ENCODE measurements around the gene HPCAL1.

The HPCAL1 gene

GRCh38 chr2:10338270-10339188 is 35.8 kb downstream of the HPCAL1 start:
- no peak for TF ChIP-seq CTCF (conservative IDR thresholded peaks at IDR 0.05; ENCODE audit: low read length)
- TF ChIP-seq EZH2phosphoT487 (IDR thresholded peaks at IDR 0.05; ENCODE audit: borderline replicate concordance), result no peak
- no peak overlapping the region for H3K9ac ChIP-seq (ENCODE audit: low read depth, low read length, poor library complexity, severe bottlenecking)
- no peak overlapping the region for H3K4me2 ChIP-seq (ENCODE audit: low read depth, low read length, poor library complexity, severe bottlenecking)
- no peak overlapping the region for H2AFZ ChIP-seq (ENCODE audit: low read length)
- H3K9me3 ChIP-seq (ENCODE audit: insufficient read depth, low read depth, low read length), result no peaks in the 10 kb centered on the region; the same call in 1 of the 2 replicates
- H3K79me2 ChIP-seq (ENCODE audit: insufficient read depth, low read length), result peaks cover 98% of the 10 kb centered on the region; the same call in 1 of the 2 replicates
- no peaks in the 10 kb centered on the region for H3F3A ChIP-seq (ENCODE audit: low read depth)
- H3K36me3 ChIP-seq (ENCODE audit: insufficient read depth, low read length), result peaks cover 18% of the 10 kb centered on the region; the same call in 1 of the 2 replicates
- H4K20me1 ChIP-seq (ENCODE audit: insufficient read depth, low read length, poor library complexity, severe bottlenecking), result no peaks in the 10 kb centered on the region
- no peaks in the 10 kb centered on the region for H3K27me3 ChIP-seq (ENCODE audit: insufficient read depth, low read length, poor library complexity, severe bottlenecking)
- no peak overlapping the region for H3K4me3 ChIP-seq (ENCODE audit: low read length, poor library complexity, severe bottlenecking)
- no peaks in the 10 kb centered on the region for H3K9me2 ChIP-seq (replicated peaks; ENCODE audit: low read depth, low read length)
- peaks cover 6% of the 10 kb centered on the region for H3K4me1 ChIP-seq (ENCODE audit: insufficient read depth, low read length, poor library complexity, severe bottlenecking)

- Histone ChIP-seq H3K9me3 (ENCODE audit: insufficient read depth, low read depth, low read length) (no peaks in the 10 kb centered on the region; the same call in 1 of the 2 replicates), H3K9me2 (replicated peaks; ENCODE audit: low read depth, low read length) (no peaks in the 10 kb centered on the region), H3K4me3 (ENCODE audit: low read length, poor library complexity, severe bottlenecking) (no peak overlapping the region), H3K36me3 (ENCODE audit: insufficient read depth, low read length) (peaks cover 15% of the 10 kb centered on the region; the same call in 1 of the 2 replicates), H3F3A (ENCODE audit: low read depth) (no peaks in the 10 kb centered on the region), H3K27me3 (ENCODE audit: insufficient read depth, low read length, poor library complexity, severe bottlenecking) (no peaks in the 10 kb centered on the region), H3K9ac (ENCODE audit: low read depth, low read length, poor library complexity, severe bottlenecking) (no peak overlapping the region), H3K4me1 (ENCODE audit: insufficient read depth, low read length, poor library complexity, severe bottlenecking) (peaks cover 12% of the 10 kb centered on the region), H3K4me2 (ENCODE audit: low read depth, low read length, poor library complexity, severe bottlenecking) (no peak overlapping the region), H3K79me2 (ENCODE audit: insufficient read depth, low read length) (peaks cover 98% of the 10 kb centered on the region; the same call in 1 of the 2 replicates), H2AFZ (ENCODE audit: low read length) (no peak overlapping the region), H4K20me1 (ENCODE audit: insufficient read depth, low read length, poor library complexity, severe bottlenecking) (peaks cover 6% of the 10 kb centered on the region)
- TF ChIP-seq EZH2phosphoT487 (IDR thresholded peaks at IDR 0.05; ENCODE audit: borderline replicate concordance), result no peak
- no peak for TF ChIP-seq CTCF (conservative IDR thresholded peaks at IDR 0.05; ENCODE audit: low read length)
These were observed 37.2 kb downstream of the HPCAL1 start for GRCh38 chr2:10339647-10340592.

- H3K4me2 ChIP-seq (ENCODE audit: low read depth, low read length, poor library complexity, severe bottlenecking), result no peak overlapping the region
- H3K4me3 ChIP-seq (ENCODE audit: low read length, poor library complexity, severe bottlenecking), result no peak overlapping the region
- peaks cover 9% of the 10 kb centered on the region; the same call in 1 of the 2 replicates for H3K36me3 ChIP-seq (ENCODE audit: insufficient read depth, low read length)
- H3F3A ChIP-seq (ENCODE audit: low read depth), result no peaks in the 10 kb centered on the region
- H3K9me3 ChIP-seq (ENCODE audit: insufficient read depth, low read depth, low read length), result no peaks in the 10 kb centered on the region
- TF ChIP-seq EZH2phosphoT487 (IDR thresholded peaks at IDR 0.05; ENCODE audit: borderline replicate concordance) (no peak), CTCF (conservative IDR thresholded peaks at IDR 0.05; ENCODE audit: low read length) (no peak)
- peaks cover 12% of the 10 kb centered on the region for H3K4me1 ChIP-seq (ENCODE audit: insufficient read depth, low read length, poor library complexity, severe bottlenecking)
- no peak overlapping the region for H2AFZ ChIP-seq (ENCODE audit: low read length)
- peaks cover 6% of the 10 kb centered on the region for H4K20me1 ChIP-seq (ENCODE audit: insufficient read depth, low read length, poor library complexity, severe bottlenecking)
- no peaks in the 10 kb centered on the region for H3K9me2 ChIP-seq (replicated peaks; ENCODE audit: low read depth, low read length)
- peaks cover 98% of the 10 kb centered on the region; the same call in 1 of the 2 replicates for H3K79me2 ChIP-seq (ENCODE audit: insufficient read depth, low read length)
- no peak overlapping the region for H3K9ac ChIP-seq (ENCODE audit: low read depth, low read length, poor library complexity, severe bottlenecking)
- no peaks in the 10 kb centered on the region for H3K27me3 ChIP-seq (ENCODE audit: insufficient read depth, low read length, poor library complexity, severe bottlenecking)
These were observed 37.9 kb downstream of the HPCAL1 start for GRCh38 chr2:10340593-10340975.

Data from Loucy (cell line).